Epithelial cell of prostate (primary cell): ENCODE data around the gene GREB1.

Experiments
- DNase-seq: peaks from one replicate; pipeline ENCODE4 v3.0.0-alpha.2; 2011; ENCODE audit warnings: low read depth, low spot score
- H3K27ac ChIP-seq: fragments of 450-650 bp; 2 replicates; pipeline ENCODE4 v1.5.1; 2017; ENCODE audit warnings: mild to moderate bottlenecking

The GREB1 gene

DNA sequence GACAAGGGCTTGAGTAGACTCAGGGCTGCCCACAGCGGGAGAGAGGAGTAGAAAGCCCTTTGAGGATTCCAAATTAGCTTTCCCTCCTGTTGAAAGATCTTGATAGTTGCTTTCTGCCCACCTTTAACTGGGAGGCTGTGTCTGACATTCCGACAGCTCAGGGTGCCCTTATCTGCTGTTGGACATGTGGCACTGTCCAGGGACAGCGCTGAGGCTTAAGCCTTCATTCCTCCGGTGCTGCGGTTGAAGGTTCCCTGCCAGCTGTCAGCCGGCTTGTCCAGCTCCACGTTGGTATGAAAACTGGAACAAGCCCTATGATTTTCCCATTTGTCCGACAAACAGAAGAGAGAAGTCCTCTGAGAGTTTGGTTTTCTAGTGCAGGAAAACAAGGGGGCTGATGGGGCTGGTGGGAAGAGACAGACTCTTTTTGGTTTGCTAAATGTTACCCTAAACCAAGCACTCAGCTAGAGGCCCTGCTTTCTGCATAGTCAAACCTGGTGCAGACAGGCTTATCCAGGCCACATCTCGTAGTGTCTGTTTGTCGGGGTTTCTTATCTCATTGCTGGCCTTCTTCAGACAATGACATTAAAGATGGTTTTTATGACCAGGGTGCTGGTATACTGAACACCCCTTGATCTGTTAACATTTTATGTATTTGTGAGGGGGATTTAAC, 24.5 kb downstream of the GREB1 start:
- DNase-seq, result no peak

DNA sequence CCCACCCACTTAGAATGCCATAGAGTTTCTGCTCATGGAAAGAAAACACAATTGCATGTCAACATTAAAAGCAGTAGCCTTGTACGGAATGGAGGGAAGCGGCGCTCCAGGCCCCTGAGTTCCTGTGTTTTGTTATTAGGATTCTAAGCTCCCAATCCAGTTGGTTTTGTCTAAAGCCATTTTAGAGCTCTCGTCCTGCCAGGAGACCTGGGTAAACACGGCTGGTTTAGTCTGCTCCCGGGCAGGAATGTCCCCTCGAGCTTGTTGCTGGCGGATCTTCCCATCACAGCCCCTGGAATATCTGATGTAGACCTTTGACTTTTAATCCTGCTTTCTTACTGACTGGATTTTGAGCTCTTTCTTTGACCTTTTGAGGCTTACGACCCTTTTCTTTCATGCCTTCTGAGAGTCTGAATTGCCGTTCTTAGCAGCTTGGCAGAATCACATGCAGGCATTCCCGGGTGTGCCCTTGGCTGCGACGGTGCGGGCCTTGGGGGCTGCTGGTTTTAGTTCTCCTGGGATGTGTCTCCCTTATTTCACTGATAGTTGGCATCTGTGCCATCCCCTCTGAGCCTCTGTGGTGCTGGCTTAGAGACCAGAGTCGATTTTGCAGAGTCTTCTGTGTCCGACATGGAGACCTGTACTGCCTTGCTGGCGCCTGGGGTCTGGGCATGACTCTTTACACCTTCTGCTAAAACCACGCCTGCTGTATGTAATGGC, 25.4 kb downstream of the GREB1 start:
- no peak overlapping the region for H3K27ac ChIP-seq
- DNase-seq, result no peak

More for the DNA sequence above, 24.5 kb downstream of the GREB1 start:
- H3K27ac ChIP-seq, result no peak overlapping the region

DNA sequence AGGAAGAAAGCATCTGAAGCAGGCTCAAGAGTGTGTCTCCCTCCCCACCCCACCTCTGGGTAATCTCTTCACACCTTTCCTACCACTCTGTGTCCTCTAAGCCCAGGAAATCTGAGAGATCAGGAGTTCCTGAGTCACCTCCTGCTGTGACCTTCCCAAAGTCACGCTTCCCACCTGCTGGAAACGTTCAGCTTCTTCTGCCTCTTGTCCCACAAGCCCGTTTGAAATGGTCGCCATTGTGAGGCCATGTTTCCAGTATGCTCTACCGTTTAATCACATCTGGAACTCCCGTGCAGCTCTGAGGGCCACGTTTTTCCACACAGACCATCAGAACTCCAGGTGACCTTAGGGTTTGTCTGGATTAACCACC, 25.9 kb downstream of the GREB1 start:
- no peak for DNase-seq
- H3K27ac ChIP-seq, result no peak overlapping the region

DNA sequence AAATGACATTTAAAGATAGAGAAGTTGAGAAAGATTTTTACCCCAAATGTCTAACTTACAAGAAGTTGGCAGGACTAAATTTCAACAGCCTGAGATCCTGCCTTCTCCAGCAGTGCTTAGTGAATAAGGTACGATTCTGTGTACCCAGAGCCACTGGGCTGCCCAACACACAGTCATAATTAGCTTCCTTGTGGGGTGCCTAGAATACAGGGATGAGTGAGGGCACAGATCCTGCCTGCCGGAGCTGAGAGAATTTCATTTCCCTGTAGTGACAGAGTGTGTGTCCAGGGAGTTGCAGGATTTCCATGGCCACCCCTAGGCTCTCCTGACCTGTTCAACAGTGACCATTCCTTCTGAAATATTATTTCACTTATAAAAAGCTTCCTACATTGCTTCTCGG, 27.0 kb downstream of the GREB1 start:
- no peak for DNase-seq
- H3K27ac ChIP-seq, result no peak overlapping the region

DNA sequence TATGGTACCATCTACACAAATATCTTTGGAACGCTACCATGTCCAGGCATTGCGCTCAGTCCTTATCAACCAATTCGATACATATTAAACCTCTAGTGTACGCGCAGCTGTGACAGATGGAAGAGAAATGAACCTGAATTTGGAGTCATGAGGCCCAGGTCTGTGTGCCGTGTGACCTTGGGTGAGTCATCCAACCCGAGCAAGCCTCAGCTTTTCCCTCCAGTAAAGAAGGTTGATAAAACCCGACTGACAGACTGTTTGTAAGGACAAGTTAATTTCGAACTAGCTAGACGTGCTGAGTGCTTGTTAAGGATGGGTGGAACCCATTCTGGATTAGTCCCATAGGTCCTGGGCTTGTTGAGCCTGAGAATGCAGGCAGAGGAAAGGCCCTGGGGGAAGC, 28.2 kb downstream of the GREB1 start:
- no peak for DNase-seq
- no peak overlapping the region for H3K27ac ChIP-seq

DNA sequence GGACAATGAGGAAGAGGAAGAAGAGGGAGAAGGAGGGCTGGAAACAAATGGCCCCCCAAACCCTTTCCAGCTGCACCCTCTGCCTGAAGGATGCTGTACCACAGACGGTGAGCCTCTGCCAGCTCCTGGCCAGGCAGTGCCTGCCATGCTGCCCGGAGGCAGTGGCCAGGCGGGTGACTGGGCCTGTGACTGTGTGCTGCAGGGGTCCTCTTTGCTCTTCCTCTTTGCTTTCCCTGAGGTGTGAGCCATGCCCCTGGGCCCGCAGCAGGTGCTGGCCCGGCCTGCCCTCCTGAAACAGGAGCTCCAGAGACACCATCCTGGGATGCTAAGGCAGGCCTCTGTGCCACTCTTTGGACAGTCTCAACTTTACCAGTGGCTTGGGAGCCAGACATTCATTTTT, 28.6 kb downstream of the GREB1 start:
- H3K27ac ChIP-seq, result no peak overlapping the region
- no peak for DNase-seq

DNA sequence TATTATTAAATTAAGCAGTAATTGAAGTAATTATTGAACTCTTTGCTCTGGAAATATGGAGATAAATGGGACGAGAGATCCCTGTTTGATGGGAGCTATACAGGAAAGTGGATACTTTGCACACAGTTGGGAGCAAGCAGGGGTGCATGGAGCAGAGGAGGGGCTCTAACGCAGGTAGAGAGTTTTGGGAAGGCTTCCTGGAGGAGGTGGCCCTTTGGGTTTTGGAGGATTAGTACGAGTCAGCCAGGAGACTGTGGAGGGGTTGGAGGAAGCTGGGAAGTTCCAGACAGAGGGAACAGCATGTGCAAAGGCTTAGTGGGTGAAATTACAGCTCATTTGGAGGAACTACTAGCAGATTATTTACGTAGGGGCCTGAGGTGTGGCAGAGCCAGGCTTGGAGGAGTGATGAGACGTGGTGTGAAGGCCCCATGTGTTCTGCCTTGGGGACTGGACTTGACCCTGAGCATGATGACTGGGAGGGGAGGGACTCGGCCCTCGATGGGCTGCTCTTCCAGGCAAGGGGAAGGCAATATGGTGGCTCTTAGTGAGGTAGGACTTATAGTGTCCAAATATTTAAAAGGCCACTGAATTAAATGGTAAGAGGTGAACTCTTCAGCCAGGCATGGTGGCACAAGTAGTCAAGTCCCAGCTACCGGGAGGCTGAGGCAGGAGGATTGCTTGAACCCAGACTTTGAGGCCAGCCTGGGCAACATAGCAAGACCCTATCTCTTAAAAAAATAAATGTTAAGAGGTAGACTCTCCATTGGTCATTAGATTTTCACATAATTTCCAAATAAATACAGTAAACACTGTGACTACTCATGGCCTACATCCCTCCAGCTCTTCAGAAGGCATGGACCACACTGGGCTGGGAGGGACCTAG, 30.2 kb downstream of the GREB1 start:
- no peak overlapping the region for H3K27ac ChIP-seq
- no peak for DNase-seq

DNA sequence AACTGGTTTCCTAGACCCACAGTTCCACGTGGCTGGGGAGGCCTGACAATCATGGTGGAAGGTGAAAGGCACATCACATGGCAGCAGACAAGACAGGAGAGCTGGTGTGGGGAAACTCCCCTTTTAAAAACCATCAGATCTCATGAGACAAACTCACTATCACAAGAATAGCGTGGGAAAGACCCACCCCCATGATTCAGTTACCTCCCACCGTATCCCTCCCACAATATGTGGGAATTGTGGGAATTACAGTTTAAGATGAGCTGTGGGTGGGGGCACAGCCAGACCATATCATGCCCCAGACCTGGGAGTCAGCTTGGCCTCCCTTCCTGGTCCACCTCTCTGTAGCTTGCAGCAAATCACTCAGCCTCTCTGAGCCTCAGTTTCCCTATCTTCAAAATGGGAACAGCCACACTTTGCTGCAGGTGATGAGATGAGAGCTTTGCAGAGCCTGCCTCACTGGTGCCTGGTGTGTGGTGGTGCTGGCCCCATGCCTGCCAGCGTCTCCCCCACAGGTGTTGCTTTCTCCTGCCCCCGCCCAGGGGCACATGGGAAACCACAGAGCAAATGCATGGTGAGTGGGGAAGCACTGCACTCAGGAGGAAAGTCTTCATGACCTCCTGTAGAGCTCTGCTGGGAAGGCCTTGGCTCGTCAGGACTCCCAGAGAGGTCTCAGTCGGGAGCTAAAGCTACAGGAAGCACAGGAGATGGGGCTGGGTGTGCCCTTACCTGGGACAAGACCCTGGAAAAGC, 31.1 kb downstream of the GREB1 start:
- H3K27ac ChIP-seq, result no peak overlapping the region
- DNase-seq, result no peak

DNA sequence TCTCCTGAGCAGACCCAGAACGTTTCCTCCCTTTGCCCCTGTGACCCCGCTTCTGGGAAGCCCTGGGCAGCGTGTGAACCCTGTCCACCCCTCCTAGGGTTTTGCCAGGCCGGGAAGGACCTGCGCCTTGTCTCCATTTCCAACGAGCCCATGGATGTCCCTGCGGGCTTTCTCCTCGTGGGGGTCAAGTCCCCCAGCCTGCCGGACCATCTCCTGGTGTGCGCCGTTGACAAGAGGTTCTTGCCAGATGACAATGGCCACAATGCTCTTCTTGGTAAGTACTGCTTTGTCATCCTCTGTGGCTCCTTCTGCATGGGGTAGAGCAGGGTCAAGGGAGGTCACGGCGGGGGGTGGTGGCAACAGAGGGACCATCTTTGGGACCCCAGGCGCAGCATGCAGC, 32.5 kb downstream of the GREB1 start:
- no peak overlapping the region for H3K27ac ChIP-seq
- DNase-seq, result no peak

DNA sequence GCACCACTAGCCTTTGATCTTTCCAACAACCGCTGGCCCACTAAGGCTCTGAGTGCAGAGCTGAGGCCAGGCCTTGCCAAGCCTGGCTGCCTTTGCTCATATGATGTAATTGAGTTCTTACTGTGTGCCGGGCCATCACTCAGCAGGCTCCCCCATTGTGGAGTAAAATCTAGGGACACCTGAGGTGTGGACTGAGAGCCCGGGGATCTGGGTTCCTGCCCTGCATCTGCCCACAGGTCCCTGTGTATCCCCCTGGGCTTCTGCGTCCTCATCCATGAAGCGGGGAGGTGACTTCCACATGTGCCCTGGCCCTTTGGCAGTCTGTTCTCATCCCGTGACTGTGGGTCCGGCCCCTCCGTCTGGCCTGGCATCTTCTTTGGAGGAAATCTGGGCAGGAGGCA, 33.8 kb downstream of the GREB1 start:
- no peak for DNase-seq
- H3K27ac ChIP-seq, result no peak overlapping the region

DNA sequence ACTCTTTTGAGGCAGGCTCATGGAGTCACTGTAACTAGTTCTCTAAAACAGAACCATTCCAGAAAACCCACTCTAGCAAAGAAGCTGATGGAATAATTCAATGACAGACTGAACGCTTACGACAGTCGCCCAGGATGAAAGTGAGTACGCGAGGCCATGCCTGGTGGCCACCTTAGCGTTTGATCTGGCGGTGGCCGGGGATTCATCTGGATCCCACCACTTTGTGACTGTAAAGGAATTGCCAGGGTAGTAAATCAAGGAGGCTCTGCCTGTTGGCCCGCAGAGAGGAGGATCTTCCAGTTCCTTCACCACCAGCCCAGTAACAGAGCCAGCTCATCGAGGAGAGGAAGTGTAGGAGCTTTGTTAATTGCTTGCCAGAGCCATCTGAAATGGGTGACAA, 34.6 kb downstream of the GREB1 start:
- no peak for DNase-seq

DNA sequence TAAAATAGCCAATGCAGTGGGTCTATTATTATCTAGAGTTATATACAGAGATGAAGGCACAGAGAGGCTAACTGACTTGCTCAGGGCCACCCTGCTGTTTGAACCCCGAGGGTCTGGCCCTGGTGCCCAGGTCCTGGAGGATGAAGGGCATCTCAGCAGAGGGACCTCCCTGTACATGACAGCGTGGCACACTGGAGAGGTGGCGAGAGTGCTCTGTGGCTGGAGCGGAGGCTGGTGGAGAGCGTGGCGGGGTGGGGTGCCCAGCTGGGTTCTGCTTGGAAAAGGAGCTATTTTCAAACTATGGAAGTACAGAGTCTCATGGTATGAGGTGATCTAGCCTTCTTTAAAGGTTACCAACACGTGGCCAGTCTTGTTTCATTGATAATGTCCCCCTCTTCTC, 35.8 kb downstream of the GREB1 start:
- no peak overlapping the region for H3K27ac ChIP-seq
- no peak for DNase-seq

More for the DNA sequence above, 34.6 kb downstream of the GREB1 start:
- H3K27ac ChIP-seq, result no peak overlapping the region

DNA sequence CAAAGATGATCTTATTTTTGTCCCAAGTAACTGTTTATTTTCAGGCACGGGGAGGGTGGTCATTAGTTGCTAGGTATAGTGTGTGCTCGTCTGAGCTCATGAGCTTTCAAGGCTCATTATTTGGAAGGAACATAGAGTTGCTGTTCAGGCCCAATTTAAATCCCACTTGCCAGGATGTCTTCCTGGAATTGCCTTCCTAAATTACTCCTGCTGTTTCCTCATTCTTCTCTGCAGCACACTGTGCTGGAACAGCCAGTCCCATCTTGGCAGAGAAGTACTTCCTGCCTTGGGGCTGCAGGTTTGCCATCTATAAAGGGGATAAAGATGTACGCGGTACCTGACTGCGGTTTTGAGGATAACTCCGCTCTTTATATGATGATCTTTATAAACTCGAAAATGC, 37.3 kb downstream of the GREB1 start:
- DNase-seq, result no peak
- no peak overlapping the region for H3K27ac ChIP-seq

DNA sequence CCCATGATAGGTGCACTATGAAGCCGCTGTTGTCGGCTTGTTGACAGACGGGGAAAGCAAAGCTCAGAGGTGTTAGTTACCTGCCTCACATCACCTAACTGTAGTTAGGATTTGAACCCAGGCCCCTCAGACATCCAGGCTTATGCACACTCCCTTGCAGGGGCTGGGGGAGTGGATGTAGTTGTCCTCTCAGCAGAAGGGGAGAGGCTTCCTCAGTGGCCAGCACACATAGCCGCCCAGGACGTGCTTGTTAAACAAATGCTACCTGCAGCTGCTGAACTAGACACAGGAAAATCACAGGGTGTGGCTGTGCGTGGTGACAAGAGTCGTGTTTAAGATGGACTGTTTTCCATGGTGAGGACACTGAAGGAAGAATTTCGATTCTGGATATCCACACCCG, 39.2 kb downstream of the GREB1 start:
- H3K27ac ChIP-seq, result no peak overlapping the region
- DNase-seq, result no peak

DNA sequence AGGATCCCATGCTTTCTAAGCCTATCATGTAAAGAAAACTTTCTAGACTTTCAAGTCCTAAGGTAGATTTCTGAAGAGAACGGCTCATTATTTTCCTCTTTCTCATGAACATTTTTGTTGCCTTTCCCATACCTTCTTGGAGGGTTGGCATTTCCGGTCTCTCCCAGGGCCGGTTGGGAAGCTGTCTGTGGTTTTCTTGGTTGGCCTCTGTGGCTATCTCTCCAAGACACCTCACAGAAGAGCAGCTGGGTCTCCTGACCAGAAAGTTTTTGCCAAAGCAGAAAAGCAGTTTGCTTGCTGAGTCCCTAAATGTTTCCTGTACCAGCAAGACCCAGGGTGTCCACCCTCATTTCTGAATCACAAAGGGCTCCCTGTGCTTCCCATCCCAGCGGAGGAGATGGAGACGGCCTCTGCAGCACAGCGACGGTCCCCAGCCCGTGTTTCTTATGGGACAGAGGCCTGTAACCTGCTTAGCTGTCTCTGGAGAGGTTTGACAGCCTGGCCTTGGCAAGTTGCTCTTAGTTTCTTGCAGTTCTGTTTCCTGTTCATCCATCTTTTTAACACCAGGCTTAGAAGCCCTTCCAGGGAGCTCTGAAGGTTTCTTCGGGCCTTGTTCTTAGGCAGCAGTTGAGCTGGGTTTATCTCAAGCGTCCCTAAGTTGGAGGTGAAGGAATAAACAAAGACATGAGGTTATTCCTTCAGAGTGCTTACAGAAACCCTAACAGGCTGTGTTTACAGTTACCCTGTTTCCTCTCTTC, 39.8 kb downstream of the GREB1 start:
- no peak overlapping the region for H3K27ac ChIP-seq
- no peak for DNase-seq

DNA sequence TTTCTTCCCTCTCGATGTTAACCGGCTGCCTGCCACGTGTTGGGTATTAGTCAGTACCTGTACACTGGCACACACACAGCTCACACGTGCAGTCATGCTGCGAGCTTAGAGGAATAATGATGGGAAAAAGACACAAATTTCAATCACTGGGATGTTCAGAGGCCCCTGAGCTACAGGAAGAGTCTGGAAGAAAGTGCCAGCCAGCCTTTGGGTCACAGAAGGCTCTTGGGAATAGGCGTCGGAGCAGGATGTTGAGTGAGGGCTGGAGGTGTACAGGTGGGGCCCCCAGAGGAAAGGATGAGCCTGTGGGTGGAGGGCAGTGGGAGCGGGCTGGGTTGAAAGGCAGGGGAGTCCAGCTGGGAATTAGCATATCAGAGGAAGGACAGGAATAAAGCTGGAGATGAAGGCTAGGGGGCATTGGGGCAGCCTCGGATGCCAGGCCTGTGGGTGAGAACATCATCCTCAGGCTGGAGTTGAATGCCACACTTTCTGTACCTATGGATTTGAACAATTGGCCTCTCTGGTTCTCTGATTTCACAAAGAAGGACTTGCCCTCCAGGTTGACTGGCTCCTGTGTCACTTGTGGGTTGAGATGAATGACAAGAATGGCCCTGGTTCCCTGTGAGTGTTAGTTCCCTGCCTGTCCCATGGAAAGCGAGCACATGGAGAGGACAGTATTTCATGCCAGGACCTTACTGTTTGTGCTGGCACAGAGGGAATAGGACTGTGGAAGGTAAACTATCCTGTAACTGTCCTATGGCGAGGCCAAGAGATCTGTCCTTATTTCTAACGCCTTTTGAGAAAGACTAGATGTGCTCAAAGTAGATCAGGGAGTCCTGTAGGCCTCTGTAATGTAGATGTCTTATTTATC, 40.6 kb downstream of the GREB1 start:
- H3K27ac ChIP-seq, result no peak overlapping the region
- no peak for DNase-seq

DNA sequence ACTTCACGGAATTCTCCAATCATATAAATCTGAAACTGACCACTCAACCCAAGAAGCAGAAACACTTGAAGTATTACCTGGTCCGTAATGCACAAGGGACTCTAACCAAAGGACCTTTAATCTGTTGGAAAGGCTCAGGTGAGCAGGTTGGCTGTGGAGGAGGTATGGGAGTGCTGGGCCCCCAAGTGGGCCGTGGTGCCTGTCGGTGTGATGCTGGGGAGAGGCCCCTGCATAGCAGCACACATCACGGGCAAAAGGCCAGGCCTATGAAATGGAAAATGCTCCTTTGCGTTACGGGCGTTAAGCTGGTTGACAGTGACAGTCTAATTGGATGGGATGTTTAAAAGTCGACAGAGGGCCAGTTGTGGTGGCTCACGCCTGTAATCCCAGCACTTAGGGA, 42.6 kb downstream of the GREB1 start:
- DNase-seq, result no peak
- no peak overlapping the region for H3K27ac ChIP-seq

DNA sequence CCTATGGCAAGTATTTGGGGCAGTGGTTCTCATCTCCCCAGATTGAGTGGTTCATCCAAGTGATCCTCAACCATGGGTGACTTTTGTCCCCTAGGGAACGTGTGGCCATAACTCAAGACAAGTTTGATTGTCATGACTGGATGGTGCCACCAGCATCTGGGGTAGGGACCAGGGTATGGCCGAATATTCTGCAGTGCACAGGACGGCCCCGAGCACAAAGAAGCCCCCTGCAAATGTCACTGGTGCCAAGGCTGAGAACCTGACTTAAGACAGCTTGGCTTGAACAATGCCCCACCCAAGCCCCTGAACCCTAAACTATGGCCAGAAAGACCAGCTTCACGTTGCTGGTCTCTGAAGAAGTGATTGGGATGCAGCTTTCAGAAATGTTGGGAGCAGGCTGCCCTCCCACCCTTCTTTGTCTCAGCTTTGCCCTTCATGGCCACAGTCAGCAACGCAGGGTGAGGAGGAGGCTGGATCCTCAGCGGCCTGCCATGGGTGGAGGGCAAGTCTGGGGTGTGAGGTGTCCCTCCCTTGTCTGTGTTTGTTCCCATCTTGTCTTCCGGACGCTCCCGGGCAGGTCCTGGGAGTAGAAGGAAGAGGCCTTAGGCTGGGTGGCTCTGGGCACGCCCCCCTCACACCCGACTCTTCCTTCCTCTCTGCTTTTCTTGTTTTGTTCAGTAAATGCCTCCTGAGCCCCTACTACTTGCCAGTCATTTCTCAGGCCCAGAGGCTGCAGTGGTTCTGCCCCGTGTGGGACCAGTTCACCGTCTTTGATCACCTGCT, 43.4 kb downstream of the GREB1 start:
- no peak for DNase-seq
- no peak overlapping the region for H3K27ac ChIP-seq
